ENCODE results near the gene FAM120B. TPM values are rescaled to one million over a fixed set of nuclear protein-coding genes. Genes with fewer than 3 reads are reported as not detected.

The FAM120B gene
- total RNA-seq (10 to 100 TPM; 34.1 to 39.8 (median 38.0) TPM), total RNA-seq (25.5 to 88.2 (median 40.7) reads per million in 29 experiments)
- 31.9 TPM for total RNA-seq (2013)

DNA sequence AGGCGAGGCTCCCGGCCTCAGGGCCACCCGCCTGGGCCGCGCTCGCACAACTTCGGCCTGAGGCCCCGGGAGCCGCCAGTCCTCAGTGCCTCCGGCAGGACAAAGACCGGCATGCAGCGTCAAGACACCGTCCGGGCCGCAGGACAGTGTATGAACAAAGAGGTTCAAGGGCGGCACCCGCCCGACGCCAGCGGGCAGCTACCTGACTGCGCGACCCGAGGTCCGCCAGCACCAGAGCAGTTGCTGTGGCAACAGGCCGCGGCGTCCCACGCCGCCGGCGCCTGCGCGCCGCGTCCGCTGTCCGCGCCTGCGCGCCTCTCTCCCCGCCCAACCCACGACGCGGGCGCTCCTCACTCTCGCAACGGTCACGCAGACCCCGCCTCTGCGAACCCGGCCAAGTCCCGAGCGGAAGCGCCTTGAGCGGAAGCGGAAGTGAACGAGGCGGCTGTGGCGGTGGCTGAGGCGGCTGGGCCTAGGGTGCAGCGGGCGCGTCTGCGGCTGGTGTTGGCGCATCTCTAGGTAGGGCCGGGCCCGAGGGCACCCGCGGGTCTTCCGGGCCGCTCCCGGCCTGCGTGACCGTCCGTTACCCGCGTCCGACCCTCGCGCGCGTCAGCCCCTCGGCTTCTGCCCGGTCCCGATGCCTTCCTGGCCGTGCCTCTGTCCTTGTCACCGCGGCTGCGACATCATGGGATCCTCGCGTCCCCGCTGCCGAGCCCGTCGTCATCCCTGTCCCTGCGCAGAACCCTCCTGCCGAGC, at the start of gene FAM120B:
Gene FAM120B (plus strand): TSS at position 435 of the 756 bp plus-strand sequence. CDS start 10,633 bp downstream, outside the sequence.
- peaks cover 11% of the 10 kb centered on the region for H3K36me3 Mint-ChIP-seq
- H3K9me3 Mint-ChIP-seq: peaks cover 3 to 4% (median 4%) of the 10 kb centered on the region in 3 donors
- peaks cover 16% of the 10 kb centered on the region in 2 donors for H3K27me3 Mint-ChIP-seq
- ChIA-PET POLR2A (interaction anchor here in 1 of 2 donors (0.6 kb wide), 1 partner anchor 90 kb away, joined by 3 read pairs; no protein-coding TSS in a partner anchor), CTCF (no interaction called here)
- H3K4me3 ChIP-seq (ENCODE audit: control insufficient read depth in 1 of 2, extremely low read depth in 1 of 2, low read length in 1 of 2): peak within 1 kb of the TSS; percentile 76 to 95
- H3K27ac Mint-ChIP-seq: peak within 1 kb of the TSS; percentile 94 to 98
- peaks cover 18 to 38% of the 10 kb centered on the region in 2 experiments for H3K4me1 ChIP-seq (ENCODE audit: control insufficient read depth in 1 of 2, extremely low read depth in 1 of 2, insufficient read depth in 2 of 2, low read length in 2 of 2)
- peak within 1 kb of the TSS; percentile 86 for H3K27ac ChIP-seq (ENCODE audit: low read length)
- peaks cover 0 to 5% of the 10 kb centered on the region in 2 experiments for H3K27me3 ChIP-seq (replicated peaks in 1 of 2; ENCODE audit: control insufficient read depth in 2 of 2, extremely low read depth in 1 of 2, insufficient read depth in 2 of 2, low read length in 1 of 2)
- H3K36me3 ChIP-seq (ENCODE audit: control insufficient read depth in 2 of 2, extremely low read depth in 1 of 2, insufficient read depth in 1 of 2, low read length in 1 of 2): no peaks in the 10 kb centered on the region
- peak within 1 kb of the TSS; percentile 92 to 96 (median 93) for H3K4me3 Mint-ChIP-seq
- WGBS (ENCODE audit: insufficient coverage): under 1% methylated on average over 97 of the region's 97 CpGs
- peak; percentile 95 to 97 (median 96) for ATAC-seq (replicated peaks in 1 of 4)
- DNase-seq: peak; percentile 88 to 98 (median 94)
- H3K4me1 Mint-ChIP-seq: peaks cover 41 to 46% (median 45%) of the 10 kb centered on the region in 3 donors
- no peaks in the 10 kb centered on the region for H3K9me3 ChIP-seq

- Histone ChIP-seq H3K27ac (ENCODE audit: low read length) (no peak overlapping the region), H3K4me3 (ENCODE audit: control insufficient read depth in 1 of 2, extremely low read depth in 1 of 2, low read length in 1 of 2) (no peak overlapping the region), H3K27me3 (replicated peaks in 1 of 2; ENCODE audit: control insufficient read depth in 2 of 2, extremely low read depth in 1 of 2, insufficient read depth in 2 of 2, low read length in 1 of 2) (peaks cover 0 to 36% of the 10 kb centered on the region in 2 experiments), H3K9me3 (no peaks in the 10 kb centered on the region), H3K4me1 (ENCODE audit: control insufficient read depth in 1 of 2, extremely low read depth in 1 of 2, insufficient read depth in 2 of 2, low read length in 2 of 2) (no peaks in the 10 kb centered on the region), H3K36me3 (ENCODE audit: control insufficient read depth in 2 of 2, extremely low read depth in 1 of 2, insufficient read depth in 1 of 2, low read length in 1 of 2) (no peaks in the 10 kb centered on the region)
- ATAC-seq (replicated peaks in 1 of 4): no peak
- Mint-ChIP-seq H3K9me3 (no peaks in the 10 kb centered on the region), H3K4me1 (no peaks in the 10 kb centered on the region), H3K4me3 (no peak overlapping the region), H3K36me3 (no peaks in the 10 kb centered on the region), H3K27me3 (peaks cover 9 to 13% of the 10 kb centered on the region in 2 donors), H3K27ac (no peak overlapping the region)
- no peak for DNase-seq
- POLR2A ChIA-PET: no interaction called here
- WGBS (ENCODE audit: insufficient coverage): 72% methylated on average over 3 of the region's 4 CpGs
- CTCF ChIA-PET: no interaction called here
Measured at GRCh38 chr6:170257376-170257775, 49.2 kb upstream of the FAM120B start.

DNA sequence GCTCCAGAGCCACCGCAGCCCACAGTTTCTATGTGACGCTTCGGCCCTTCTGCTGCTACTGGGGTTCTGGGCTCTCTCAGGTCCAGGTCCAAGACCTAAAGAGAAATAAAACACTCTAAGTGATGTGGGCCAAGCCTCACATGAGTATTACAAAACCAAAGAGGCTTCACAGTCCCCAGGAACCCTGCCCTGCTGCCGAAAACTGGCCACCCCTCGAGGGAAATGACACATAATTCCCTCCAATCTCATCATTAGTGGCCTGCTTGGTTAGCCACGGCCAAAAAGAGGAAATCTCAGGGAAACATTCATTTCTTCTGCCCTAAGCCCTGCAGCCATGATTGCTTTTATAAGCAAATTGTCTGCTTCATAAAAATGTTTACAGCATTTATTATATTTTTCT, 48.2 kb upstream of the FAM120B start:
- no peak overlapping the region for H3K4me3 Mint-ChIP-seq
- no peak for DNase-seq
- no peak for ATAC-seq (replicated peaks in 1 of 4)
- CTCF ChIA-PET: no interaction called here
- POLR2A ChIA-PET: no interaction called here
- no peak overlapping the region for H3K27ac Mint-ChIP-seq
- H3K4me1 Mint-ChIP-seq: peaks cover 0 to 3% (median 0%) of the 10 kb centered on the region in 3 donors
- Histone ChIP-seq H3K27me3 (replicated peaks in 1 of 2; ENCODE audit: control insufficient read depth in 2 of 2, extremely low read depth in 1 of 2, insufficient read depth in 2 of 2, low read length in 1 of 2) (peaks cover 0 to 35% of the 10 kb centered on the region in 2 experiments), H3K4me1 (ENCODE audit: control insufficient read depth in 1 of 2, extremely low read depth in 1 of 2, insufficient read depth in 2 of 2, low read length in 2 of 2) (no peaks in the 10 kb centered on the region), H3K4me3 (ENCODE audit: control insufficient read depth in 1 of 2, extremely low read depth in 1 of 2, low read length in 1 of 2) (no peak overlapping the region), H3K36me3 (ENCODE audit: control insufficient read depth in 2 of 2, extremely low read depth in 1 of 2, insufficient read depth in 1 of 2, low read length in 1 of 2) (no peaks in the 10 kb centered on the region), H3K9me3 (no peaks in the 10 kb centered on the region), H3K27ac (ENCODE audit: low read length) (no peak overlapping the region)
- H3K9me3 Mint-ChIP-seq: no peaks in the 10 kb centered on the region
- no peaks in the 10 kb centered on the region for H3K36me3 Mint-ChIP-seq
- 90% methylated on average over 5 of the region's 6 CpGs for WGBS (ENCODE audit: insufficient coverage)
- peaks cover 15 to 20% of the 10 kb centered on the region in 2 donors for H3K27me3 Mint-ChIP-seq

- no peaks in the 10 kb centered on the region for H3K9me3 ChIP-seq
- no peak for ATAC-seq (replicated peaks in 1 of 4)
- Mint-ChIP-seq H3K36me3 (no peaks in the 10 kb centered on the region), H3K27ac (no peak overlapping the region), H3K4me3 (no peak overlapping the region), H3K4me1 (peaks cover 0 to 3% (median 0%) of the 10 kb centered on the region in 3 donors), H3K27me3 (peaks cover 15 to 23% of the 10 kb centered on the region in 2 donors), H3K9me3 (no peaks in the 10 kb centered on the region)
- CTCF ChIA-PET: no interaction called here
- H3K4me3 ChIP-seq (ENCODE audit: control insufficient read depth in 1 of 2, extremely low read depth in 1 of 2, low read length in 1 of 2): no peak overlapping the region
- H3K4me1 ChIP-seq (ENCODE audit: control insufficient read depth in 1 of 2, extremely low read depth in 1 of 2, insufficient read depth in 2 of 2, low read length in 2 of 2): no peaks in the 10 kb centered on the region
- peaks cover 0 to 43% of the 10 kb centered on the region in 2 experiments for H3K27me3 ChIP-seq (replicated peaks in 1 of 2; ENCODE audit: control insufficient read depth in 2 of 2, extremely low read depth in 1 of 2, insufficient read depth in 2 of 2, low read length in 1 of 2)
- 77% methylated on average over 5 of the region's 5 CpGs for WGBS (ENCODE audit: insufficient coverage)
- no peak overlapping the region for H3K27ac ChIP-seq (ENCODE audit: low read length)
- no peak for DNase-seq
- POLR2A ChIA-PET: no interaction called here
- H3K36me3 ChIP-seq (ENCODE audit: control insufficient read depth in 2 of 2, extremely low read depth in 1 of 2, insufficient read depth in 1 of 2, low read length in 1 of 2): no peaks in the 10 kb centered on the region
Measured at GRCh38 chr6:170259278-170259677, 47.3 kb upstream of the FAM120B start.

DNA sequence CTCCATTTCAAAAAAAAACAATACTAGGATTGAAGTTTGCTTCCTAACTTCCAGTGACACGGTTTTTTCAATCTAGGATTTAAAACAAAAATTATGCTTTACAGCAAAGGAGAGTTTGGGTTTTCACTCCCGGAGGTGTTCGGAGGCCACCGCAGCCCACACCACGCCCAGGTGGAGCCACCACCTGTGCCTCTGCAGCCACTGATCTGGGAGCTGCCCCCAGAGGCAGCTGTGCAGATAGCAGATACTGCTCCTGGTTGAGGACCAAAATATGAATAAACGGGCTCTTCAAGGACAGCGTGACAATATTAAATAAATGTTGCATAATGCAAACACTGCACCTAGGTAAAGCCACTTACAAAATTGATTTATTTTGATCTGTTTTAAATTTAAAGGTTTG, 45.9 kb upstream of the FAM120B start:
- Histone ChIP-seq H3K4me3 (ENCODE audit: control insufficient read depth in 1 of 2, extremely low read depth in 1 of 2, low read length in 1 of 2) (no peak overlapping the region), H3K4me1 (ENCODE audit: control insufficient read depth in 1 of 2, extremely low read depth in 1 of 2, insufficient read depth in 2 of 2, low read length in 2 of 2) (no peaks in the 10 kb centered on the region), H3K36me3 (ENCODE audit: control insufficient read depth in 2 of 2, extremely low read depth in 1 of 2, insufficient read depth in 1 of 2, low read length in 1 of 2) (no peaks in the 10 kb centered on the region), H3K27me3 (replicated peaks in 1 of 2; ENCODE audit: control insufficient read depth in 2 of 2, extremely low read depth in 1 of 2, insufficient read depth in 2 of 2, low read length in 1 of 2) (peaks cover 0 to 45% of the 10 kb centered on the region in 2 experiments), H3K27ac (ENCODE audit: low read length) (no peak overlapping the region), H3K9me3 (no peaks in the 10 kb centered on the region)
- H3K4me3 Mint-ChIP-seq: no peak overlapping the region
- ChIA-PET CTCF (no interaction called here), POLR2A (no interaction called here)
- WGBS (ENCODE audit: insufficient coverage): 86% methylated on average over 4 of the region's 7 CpGs
- peaks cover 10 to 22% of the 10 kb centered on the region in 2 donors for H3K27me3 Mint-ChIP-seq
- H3K36me3 Mint-ChIP-seq: no peaks in the 10 kb centered on the region
- no peak overlapping the region for H3K27ac Mint-ChIP-seq
- H3K4me1 Mint-ChIP-seq: peaks cover 0 to 3% (median 0%) of the 10 kb centered on the region in 3 donors
- no peak for ATAC-seq (replicated peaks in 1 of 4)
- no peaks in the 10 kb centered on the region for H3K9me3 Mint-ChIP-seq
- no peak for DNase-seq

- Mint-ChIP-seq H3K9me3 (no peaks in the 10 kb centered on the region), H3K4me1 (peaks cover 0 to 3% (median 0%) of the 10 kb centered on the region in 3 donors), H3K27me3 (peaks cover 10 to 24% of the 10 kb centered on the region in 2 donors), H3K4me3 (no peak overlapping the region), H3K36me3 (no peaks in the 10 kb centered on the region), H3K27ac (no peak overlapping the region)
- no peak overlapping the region for H3K27ac ChIP-seq (ENCODE audit: low read length)
- no peak for ATAC-seq (replicated peaks in 1 of 4)
- no peaks in the 10 kb centered on the region for H3K4me1 ChIP-seq (ENCODE audit: control insufficient read depth in 1 of 2, extremely low read depth in 1 of 2, insufficient read depth in 2 of 2, low read length in 2 of 2)
- H3K9me3 ChIP-seq: no peaks in the 10 kb centered on the region
- no peaks in the 10 kb centered on the region for H3K36me3 ChIP-seq (ENCODE audit: control insufficient read depth in 2 of 2, extremely low read depth in 1 of 2, insufficient read depth in 1 of 2, low read length in 1 of 2)
- ChIA-PET CTCF (no interaction called here), POLR2A (no interaction called here)
- peaks cover 0 to 48% of the 10 kb centered on the region in 2 experiments for H3K27me3 ChIP-seq (replicated peaks in 1 of 2; ENCODE audit: control insufficient read depth in 2 of 2, extremely low read depth in 1 of 2, insufficient read depth in 2 of 2, low read length in 1 of 2)
- WGBS (ENCODE audit: insufficient coverage): 79% methylated on average over 27 of the region's 32 CpGs
- no peak for DNase-seq
- H3K4me3 ChIP-seq (ENCODE audit: control insufficient read depth in 1 of 2, extremely low read depth in 1 of 2, low read length in 1 of 2): no peak overlapping the region
Measured at GRCh38 chr6:170261643-170262488, 44.7 kb upstream of the FAM120B start.

All from T-cell (primary cell).